Measurements from ENCODE around the gene NTNG1. TPM values are rescaled to one million over a fixed set of nuclear protein-coding genes. Genes with fewer than 3 reads are reported as not detected.

Gene NTNG1
- total and polyA plus RNA-seq, 2 of the 8 experiments (the other 6 are each of a cell fraction or from before 2014, with no cell fraction given) = 1.2 to 4.1 TPM

GRCh38 chr1:107252271-107252670 lies 111.4 kb downstream of the NTNG1 start (continued):
- TF ChIP-seq GABPA (IDR thresholded peaks at IDR 0.05; ENCODE audit: borderline replicate concordance, insufficient read depth, low read length) (no peak), EZH2 (IDR thresholded peaks at IDR 0.05; ENCODE audit: low read depth, low read length, severe bottlenecking) (no peak), BRCA1 (IDR thresholded peaks at IDR 0.05; ENCODE audit: low read depth, low read length) (no peak)
